Thyroid gland (tissue), 4 donors: ENCODE measurements around the gene RNF44.

ENCODE experiments used
- POLR2A ChIP-seq, 2 donors: fragments of 450-650 bp; IDR thresholded peaks; one replicate each; pipeline ENCODE4 v1.6.1; 2017; ENCODE audit warnings: antibody characterized with exemption in 2 of 2, mild to moderate bottlenecking in 2 of 2, moderate library complexity in 1 of 2
- TF ChIP-seq, protein P1 (sequence below), 6 experiments: fragments of 200-600 bp in 3 of 6; fragments of 450-650 bp in 3 of 6; sonication (generic) in 3 of 6; IDR thresholded peaks; one replicate each; pipeline ENCODE4 v1.5.1; 2016 to 2019; ENCODE audit warnings: antibody characterized with exemption in 6 of 6, mild to moderate bottlenecking in 2 of 6, inconsistent platforms in 1 of 6, moderate library complexity in 1 of 6

DNA sequence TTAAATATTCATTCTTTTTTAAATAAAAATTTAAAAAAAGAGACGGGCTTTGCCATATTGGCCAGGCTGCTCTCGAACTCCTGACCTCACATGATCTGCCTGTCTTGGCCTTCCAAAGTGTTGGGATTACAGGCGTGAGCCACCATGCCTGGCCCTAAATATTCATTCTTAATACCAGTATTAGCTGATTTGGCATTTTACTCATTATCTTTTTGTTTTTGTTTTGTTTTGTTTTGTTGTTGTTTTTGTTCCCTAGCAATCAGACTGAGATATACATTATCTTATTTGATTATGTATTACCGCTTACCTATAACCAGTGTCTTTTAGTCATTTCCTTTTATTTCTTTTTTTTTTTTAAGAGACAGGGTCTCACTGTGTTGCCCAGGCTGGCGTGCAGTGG is 37.9 kb downstream of the RNF44 start:
- TF ChIP-seq, protein P1, sequence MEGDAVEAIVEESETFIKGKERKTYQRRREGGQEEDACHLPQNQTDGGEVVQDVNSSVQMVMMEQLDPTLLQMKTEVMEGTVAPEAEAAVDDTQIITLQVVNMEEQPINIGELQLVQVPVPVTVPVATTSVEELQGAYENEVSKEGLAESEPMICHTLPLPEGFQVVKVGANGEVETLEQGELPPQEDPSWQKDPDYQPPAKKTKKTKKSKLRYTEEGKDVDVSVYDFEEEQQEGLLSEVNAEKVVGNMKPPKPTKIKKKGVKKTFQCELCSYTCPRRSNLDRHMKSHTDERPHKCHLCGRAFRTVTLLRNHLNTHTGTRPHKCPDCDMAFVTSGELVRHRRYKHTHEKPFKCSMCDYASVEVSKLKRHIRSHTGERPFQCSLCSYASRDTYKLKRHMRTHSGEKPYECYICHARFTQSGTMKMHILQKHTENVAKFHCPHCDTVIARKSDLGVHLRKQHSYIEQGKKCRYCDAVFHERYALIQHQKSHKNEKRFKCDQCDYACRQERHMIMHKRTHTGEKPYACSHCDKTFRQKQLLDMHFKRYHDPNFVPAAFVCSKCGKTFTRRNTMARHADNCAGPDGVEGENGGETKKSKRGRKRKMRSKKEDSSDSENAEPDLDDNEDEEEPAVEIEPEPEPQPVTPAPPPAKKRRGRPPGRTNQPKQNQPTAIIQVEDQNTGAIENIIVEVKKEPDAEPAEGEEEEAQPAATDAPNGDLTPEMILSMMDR (IDR thresholded peaks at IDR 0.05), result no peak
- TF ChIP-seq POLR2A (IDR thresholded peaks at IDR 0.05), result no peak
